Measurements from ENCODE around the gene TCF7L2. TPM values are rescaled to one million over a fixed set of nuclear protein-coding genes. Genes with fewer than 3 reads are reported as not detected.

The TCF7L2 gene
- total RNA-seq, 1 donor from 2014 or later: 8.2 TPM

DNA sequence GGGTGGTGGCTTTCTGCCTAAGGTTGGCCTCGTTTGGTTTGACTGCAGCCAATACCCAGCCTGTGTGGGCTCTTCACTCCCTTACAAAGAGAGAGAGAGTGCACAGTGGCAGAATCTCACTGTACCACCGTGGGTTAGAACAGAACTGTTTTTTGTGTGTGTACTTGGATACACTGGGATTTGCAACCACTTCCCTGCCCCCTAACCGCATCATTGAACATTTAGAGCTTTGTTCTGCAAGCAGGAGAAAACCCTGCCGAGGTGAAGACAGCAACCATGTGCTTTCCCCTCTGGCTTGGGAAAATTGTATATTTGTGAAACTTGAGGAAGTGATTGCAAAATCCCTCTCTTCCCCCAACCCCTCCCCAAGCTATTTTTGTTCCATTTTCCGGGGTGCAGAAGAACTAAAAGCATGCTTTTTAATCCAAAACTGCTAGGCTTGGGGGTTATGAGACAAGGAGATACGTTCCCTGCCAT lies 201.2 kb downstream of the TCF7L2 start:
- H3K36me3 ChIP-seq: peaks cover 60 to 87% of the 10 kb centered on the region in 2 donors
- no peaks in the 10 kb centered on the region for H3K27me3 ChIP-seq
- H3K4me3 ChIP-seq: no peak overlapping the region
- intact Hi-C loops (cut with DNase I): loop anchor here (5.0 kb wide), 1 partner anchor 236 kb away; no protein-coding TSS in a partner anchor
- H3K9me3 ChIP-seq: no peaks in the 10 kb centered on the region
- H3K4me1 ChIP-seq: peaks cover 0 to 2% of the 10 kb centered on the region in 2 donors
- no peak for DNase-seq (ENCODE audit: low spot score in 2 of 2)
- TF ChIP-seq, protein P1, sequence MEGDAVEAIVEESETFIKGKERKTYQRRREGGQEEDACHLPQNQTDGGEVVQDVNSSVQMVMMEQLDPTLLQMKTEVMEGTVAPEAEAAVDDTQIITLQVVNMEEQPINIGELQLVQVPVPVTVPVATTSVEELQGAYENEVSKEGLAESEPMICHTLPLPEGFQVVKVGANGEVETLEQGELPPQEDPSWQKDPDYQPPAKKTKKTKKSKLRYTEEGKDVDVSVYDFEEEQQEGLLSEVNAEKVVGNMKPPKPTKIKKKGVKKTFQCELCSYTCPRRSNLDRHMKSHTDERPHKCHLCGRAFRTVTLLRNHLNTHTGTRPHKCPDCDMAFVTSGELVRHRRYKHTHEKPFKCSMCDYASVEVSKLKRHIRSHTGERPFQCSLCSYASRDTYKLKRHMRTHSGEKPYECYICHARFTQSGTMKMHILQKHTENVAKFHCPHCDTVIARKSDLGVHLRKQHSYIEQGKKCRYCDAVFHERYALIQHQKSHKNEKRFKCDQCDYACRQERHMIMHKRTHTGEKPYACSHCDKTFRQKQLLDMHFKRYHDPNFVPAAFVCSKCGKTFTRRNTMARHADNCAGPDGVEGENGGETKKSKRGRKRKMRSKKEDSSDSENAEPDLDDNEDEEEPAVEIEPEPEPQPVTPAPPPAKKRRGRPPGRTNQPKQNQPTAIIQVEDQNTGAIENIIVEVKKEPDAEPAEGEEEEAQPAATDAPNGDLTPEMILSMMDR (IDR thresholded peaks at IDR 0.05): no peak
- no peak overlapping the region for H3K27ac ChIP-seq

DNA sequence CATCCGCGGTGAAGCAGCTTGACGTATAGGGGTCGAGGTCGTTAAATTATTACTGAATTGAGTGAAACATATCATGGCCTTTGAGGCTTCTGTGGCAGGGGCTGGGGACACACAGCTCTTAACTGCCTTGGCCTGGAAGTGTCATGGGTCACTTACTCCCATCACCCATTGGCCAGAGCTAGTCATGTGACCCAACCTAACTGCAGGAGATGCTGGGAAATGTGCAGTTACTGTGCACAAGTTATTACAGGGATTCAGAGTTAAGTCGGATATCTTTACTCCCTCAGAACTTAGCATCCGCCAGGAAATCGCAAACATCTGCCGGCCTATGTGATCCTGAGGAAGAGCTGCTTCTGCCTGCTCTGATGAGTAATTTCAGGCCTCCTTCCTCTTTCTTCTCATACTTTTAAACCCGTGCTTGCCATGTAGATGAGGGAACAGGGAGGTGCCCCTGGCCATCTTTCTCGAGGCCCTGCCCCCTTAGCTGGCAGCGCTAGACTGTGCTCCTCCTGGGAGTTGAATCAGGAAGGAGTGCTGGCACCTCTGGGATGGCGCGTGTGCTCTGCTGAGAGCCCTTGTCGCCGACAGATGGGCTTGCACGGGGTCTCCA lies 203.6 kb downstream of the TCF7L2 start:
- intact Hi-C loops (cut with DNase I): loop anchor here (5.0 kb wide), 1 partner anchor 234 kb away; no protein-coding TSS in a partner anchor
- H3K4me1 ChIP-seq: no peaks in the 10 kb centered on the region
- no peak overlapping the region for H3K27ac ChIP-seq
- H3K36me3 ChIP-seq: peaks cover 61 to 90% of the 10 kb centered on the region in 2 donors
- TF ChIP-seq, protein P1 (IDR thresholded peaks at IDR 0.05): no peak
- peak in 1 of 2 donors; percentile 22 for DNase-seq (ENCODE audit: low spot score in 2 of 2)
- H3K4me3 ChIP-seq: no peak overlapping the region
- H3K9me3 ChIP-seq: no peaks in the 10 kb centered on the region
- H3K27me3 ChIP-seq: no peaks in the 10 kb centered on the region

DNA sequence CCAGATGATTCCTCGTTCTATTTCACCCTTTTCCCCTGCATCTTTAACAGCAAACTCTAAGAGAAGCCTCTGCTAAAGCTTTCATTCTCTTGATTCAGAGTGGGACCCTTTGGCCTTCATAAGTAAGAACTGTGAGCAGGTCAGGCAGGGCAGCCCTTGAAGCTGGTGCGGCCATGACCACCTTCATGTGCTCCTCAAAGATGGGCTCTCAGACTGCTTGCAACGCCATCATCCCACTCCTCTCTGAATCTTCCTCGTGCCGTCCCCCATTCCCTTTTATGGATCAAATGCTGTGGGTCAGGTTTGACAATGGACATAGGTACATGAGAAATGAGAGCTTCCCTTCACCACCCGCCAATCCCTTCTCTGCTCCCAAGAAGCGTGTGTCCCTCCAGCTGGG lies 207.4 kb downstream of the TCF7L2 start:
- intact Hi-C loops (cut with DNase I): no loop called here
- H3K36me3 ChIP-seq: peaks cover 57 to 79% of the 10 kb centered on the region in 2 donors
- TF ChIP-seq, protein P1 (IDR thresholded peaks at IDR 0.05): no peak
- H3K4me3 ChIP-seq: no peak overlapping the region
- no peaks in the 10 kb centered on the region for H3K27me3 ChIP-seq
- peaks cover 2 to 8% of the 10 kb centered on the region in 2 donors for H3K4me1 ChIP-seq
- DNase-seq (ENCODE audit: low spot score in 2 of 2): no peak
- H3K9me3 ChIP-seq: no peaks in the 10 kb centered on the region
- H3K27ac ChIP-seq: no peak overlapping the region

DNA sequence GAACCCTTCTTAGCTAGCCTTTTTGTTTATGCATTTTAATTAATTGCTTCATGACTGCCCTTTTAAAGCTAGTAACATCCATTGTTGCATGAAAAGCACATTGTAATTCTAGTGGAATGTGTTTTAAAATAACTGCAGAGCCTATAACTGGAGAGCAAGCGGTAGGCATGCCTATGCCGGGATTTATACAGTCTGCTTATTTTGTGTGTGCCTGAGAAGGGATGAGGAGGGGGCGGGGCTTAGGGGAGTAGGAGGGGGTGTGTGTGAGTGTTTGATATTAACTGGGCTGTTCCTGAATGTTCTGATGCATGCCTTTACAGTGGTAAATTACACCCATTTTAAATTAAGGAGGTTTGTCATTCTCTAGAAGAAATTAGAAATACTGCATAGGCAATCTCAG lies 208.1 kb downstream of the TCF7L2 start:
- TF ChIP-seq, protein P1 (IDR thresholded peaks at IDR 0.05): no peak
- Histone ChIP-seq H3K9me3 (no peaks in the 10 kb centered on the region), H3K36me3 (peaks cover 50 to 72% of the 10 kb centered on the region in 2 donors), H3K27ac (no peak overlapping the region), H3K4me1 (peaks cover 4 to 13% of the 10 kb centered on the region in 2 donors), H3K27me3 (no peaks in the 10 kb centered on the region), H3K4me3 (no peak overlapping the region)
- intact Hi-C loops (cut with DNase I): no loop called here
- DNase-seq (ENCODE audit: low spot score in 2 of 2): no peak

DNA sequence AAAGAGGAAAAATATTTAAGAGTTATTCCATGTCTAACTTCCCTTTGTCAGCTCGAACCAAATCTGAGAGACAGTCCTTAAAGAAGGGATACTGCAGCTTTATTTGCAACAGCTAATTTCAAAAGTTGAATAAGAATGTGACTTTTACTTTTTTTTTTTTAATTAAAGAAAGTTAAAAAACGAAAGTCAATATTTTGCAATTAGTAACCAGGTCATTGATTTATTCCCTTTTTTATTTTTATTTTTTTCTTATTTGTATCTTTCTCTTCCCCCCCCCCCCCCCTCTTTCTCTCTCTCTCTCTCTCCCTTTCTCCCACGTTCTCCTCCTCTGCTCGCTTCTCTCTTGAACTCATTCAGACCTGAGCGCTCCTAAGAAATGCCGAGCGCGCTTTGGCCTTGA lies 209.5 kb downstream of the TCF7L2 start:
- peaks cover 38 to 58% of the 10 kb centered on the region in 2 donors for H3K36me3 ChIP-seq
- no peaks in the 10 kb centered on the region for H3K9me3 ChIP-seq
- TF ChIP-seq, protein P1 (IDR thresholded peaks at IDR 0.05): no peak
- no peak overlapping the region for H3K4me3 ChIP-seq
- DNase-seq (ENCODE audit: low spot score in 2 of 2): no peak
- H3K27ac ChIP-seq: no peak overlapping the region
- intact Hi-C loops (cut with DNase I): no loop called here
- no peaks in the 10 kb centered on the region for H3K27me3 ChIP-seq
- H3K4me1 ChIP-seq: peaks cover 4 to 18% of the 10 kb centered on the region in 2 donors
